Measurements from ENCODE around the gene PARD3.

Gene PARD3

DNA sequence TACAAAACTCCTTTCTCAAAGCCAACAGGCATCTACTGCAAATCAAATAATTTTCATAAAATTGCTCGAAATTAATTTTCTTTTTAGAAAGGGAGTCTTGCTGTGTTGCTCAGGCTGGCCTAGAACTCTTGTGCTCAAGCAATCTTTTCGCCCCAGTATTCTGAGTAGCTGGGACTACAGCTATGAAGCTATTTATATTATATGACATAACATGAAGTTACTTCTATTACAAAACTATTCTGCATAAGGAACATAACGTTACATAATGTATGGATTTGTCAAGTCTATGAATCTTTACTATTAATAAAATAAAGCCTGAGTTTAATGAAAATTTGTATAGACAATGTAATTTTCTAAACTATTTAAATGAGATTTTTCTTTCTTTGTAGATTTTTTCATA lies 415.0 kb downstream of the PARD3 start:
- Histone ChIP-seq H3K9me3 (ENCODE audit: insufficient read depth, low read length, severe bottlenecking) (no peaks in the 10 kb centered on the region), H3K4me1 (ENCODE audit: insufficient read depth, low read length) (no peaks in the 10 kb centered on the region), H3K27me3 (ENCODE audit: insufficient read depth, low read length, poor library complexity) (no peaks in the 10 kb centered on the region), H3K9ac (ENCODE audit: low read depth, low read length) (no peak overlapping the region), H3K4me2 (ENCODE audit: insufficient read depth, low read length) (no peak overlapping the region), H2AFZ (ENCODE audit: low read depth, low read length) (no peak overlapping the region), H3K79me2 (ENCODE audit: insufficient read depth, low read length) (no peaks in the 10 kb centered on the region), H3K27ac (ENCODE audit: low read length) (no peak overlapping the region), H4K20me1 (ENCODE audit: insufficient read depth, low read length) (no peaks in the 10 kb centered on the region), H3K4me3 (ENCODE audit: low read depth in 1 of 2, low read length in 2 of 2) (no peak overlapping the region), H3K36me3 (ENCODE audit: insufficient read depth, low read length) (peaks cover 14% of the 10 kb centered on the region; the same call in 1 of the 2 replicates)
- no peak for ATAC-seq (ENCODE audit: insufficient read depth, low read depth)
- TF ChIP-seq, protein P1, sequence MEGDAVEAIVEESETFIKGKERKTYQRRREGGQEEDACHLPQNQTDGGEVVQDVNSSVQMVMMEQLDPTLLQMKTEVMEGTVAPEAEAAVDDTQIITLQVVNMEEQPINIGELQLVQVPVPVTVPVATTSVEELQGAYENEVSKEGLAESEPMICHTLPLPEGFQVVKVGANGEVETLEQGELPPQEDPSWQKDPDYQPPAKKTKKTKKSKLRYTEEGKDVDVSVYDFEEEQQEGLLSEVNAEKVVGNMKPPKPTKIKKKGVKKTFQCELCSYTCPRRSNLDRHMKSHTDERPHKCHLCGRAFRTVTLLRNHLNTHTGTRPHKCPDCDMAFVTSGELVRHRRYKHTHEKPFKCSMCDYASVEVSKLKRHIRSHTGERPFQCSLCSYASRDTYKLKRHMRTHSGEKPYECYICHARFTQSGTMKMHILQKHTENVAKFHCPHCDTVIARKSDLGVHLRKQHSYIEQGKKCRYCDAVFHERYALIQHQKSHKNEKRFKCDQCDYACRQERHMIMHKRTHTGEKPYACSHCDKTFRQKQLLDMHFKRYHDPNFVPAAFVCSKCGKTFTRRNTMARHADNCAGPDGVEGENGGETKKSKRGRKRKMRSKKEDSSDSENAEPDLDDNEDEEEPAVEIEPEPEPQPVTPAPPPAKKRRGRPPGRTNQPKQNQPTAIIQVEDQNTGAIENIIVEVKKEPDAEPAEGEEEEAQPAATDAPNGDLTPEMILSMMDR (IDR thresholded peaks at IDR 0.05; ENCODE audit: borderline replicate concordance, extremely low read depth, low read length, poor library complexity, severe bottlenecking) = no peak
- TF ChIP-seq EZH2 (IDR thresholded peaks at IDR 0.05; ENCODE audit: borderline replicate concordance, low read depth, low read length, severe bottlenecking) = no peak
- no peak for DNase-seq

DNA sequence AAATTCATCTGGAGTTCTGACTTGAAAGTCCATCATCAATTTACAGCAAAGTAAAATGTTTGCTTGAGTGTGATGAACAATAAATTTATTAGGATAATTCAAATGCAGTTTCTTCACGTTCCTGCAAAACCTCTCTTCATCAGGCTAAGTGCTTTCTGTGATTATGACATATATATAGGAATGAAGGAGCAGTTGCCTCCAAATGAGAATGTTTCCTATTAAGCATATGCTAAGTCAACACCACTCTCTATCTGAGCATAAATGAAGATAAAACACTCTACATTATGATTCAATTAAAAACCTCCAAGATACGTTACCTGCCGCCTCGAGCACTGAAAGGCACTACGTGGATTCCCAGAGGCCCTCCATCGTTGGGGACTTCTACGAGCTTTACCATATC lies 416.1 kb downstream of the PARD3 start:
- H3K4me3 ChIP-seq (ENCODE audit: low read depth in 1 of 2, low read length in 2 of 2) = no peak overlapping the region
- H3K9ac ChIP-seq (ENCODE audit: low read depth, low read length) = no peak overlapping the region
- TF ChIP-seq, protein P1 (IDR thresholded peaks at IDR 0.05; ENCODE audit: borderline replicate concordance, extremely low read depth, low read length, poor library complexity, severe bottlenecking) = no peak
- no peak for TF ChIP-seq EZH2 (IDR thresholded peaks at IDR 0.05; ENCODE audit: borderline replicate concordance, low read depth, low read length, severe bottlenecking)
- ATAC-seq (ENCODE audit: insufficient read depth, low read depth) = no peak
- no peak overlapping the region for H2AFZ ChIP-seq (ENCODE audit: low read depth, low read length)
- H3K27ac ChIP-seq (ENCODE audit: low read length) = no peak overlapping the region
- DNase-seq = no peak
- H3K36me3 ChIP-seq (ENCODE audit: insufficient read depth, low read length) = peaks cover 17% of the 10 kb centered on the region; the same call in 1 of the 2 replicates
- no peaks in the 10 kb centered on the region for H3K79me2 ChIP-seq (ENCODE audit: insufficient read depth, low read length)
- H4K20me1 ChIP-seq (ENCODE audit: insufficient read depth, low read length) = no peaks in the 10 kb centered on the region
- no peaks in the 10 kb centered on the region for H3K4me1 ChIP-seq (ENCODE audit: insufficient read depth, low read length)
- no peak overlapping the region for H3K4me2 ChIP-seq (ENCODE audit: insufficient read depth, low read length)
- no peaks in the 10 kb centered on the region for H3K9me3 ChIP-seq (ENCODE audit: insufficient read depth, low read length, severe bottlenecking)
- no peaks in the 10 kb centered on the region for H3K27me3 ChIP-seq (ENCODE audit: insufficient read depth, low read length, poor library complexity)

DNA sequence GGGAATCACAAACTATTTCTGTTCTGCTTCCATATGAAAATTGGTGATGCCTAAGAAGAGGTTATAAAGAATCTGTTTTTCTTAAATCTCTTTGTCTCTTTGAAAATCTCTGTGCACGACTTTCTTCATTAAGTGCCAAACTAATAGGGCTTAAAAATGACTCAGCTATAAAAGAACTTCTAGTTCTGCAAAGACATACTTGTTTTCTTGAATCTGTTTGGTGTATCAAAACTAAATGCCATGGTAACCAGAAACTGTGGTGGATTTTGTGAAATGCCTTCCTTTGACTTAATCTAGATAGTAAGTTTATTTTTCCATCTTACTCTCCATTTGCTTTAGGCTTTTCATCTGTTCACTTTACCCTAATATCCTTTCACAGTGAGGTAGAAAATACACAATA lies 417.8 kb downstream of the PARD3 start:
- no peak overlapping the region for H3K4me3 ChIP-seq (ENCODE audit: low read depth in 1 of 2, low read length in 2 of 2)
- no peaks in the 10 kb centered on the region for H3K4me1 ChIP-seq (ENCODE audit: insufficient read depth, low read length)
- ATAC-seq (ENCODE audit: insufficient read depth, low read depth) = no peak
- TF ChIP-seq EZH2 (IDR thresholded peaks at IDR 0.05; ENCODE audit: borderline replicate concordance, low read depth, low read length, severe bottlenecking) = no peak
- TF ChIP-seq, protein P1 (IDR thresholded peaks at IDR 0.05; ENCODE audit: borderline replicate concordance, extremely low read depth, low read length, poor library complexity, severe bottlenecking) = no peak
- H3K36me3 ChIP-seq (ENCODE audit: insufficient read depth, low read length) = peaks cover 17% of the 10 kb centered on the region; the same call in 1 of the 2 replicates
- no peaks in the 10 kb centered on the region for H4K20me1 ChIP-seq (ENCODE audit: insufficient read depth, low read length)
- no peaks in the 10 kb centered on the region for H3K79me2 ChIP-seq (ENCODE audit: insufficient read depth, low read length)
- H2AFZ ChIP-seq (ENCODE audit: low read depth, low read length) = no peak overlapping the region
- no peaks in the 10 kb centered on the region for H3K9me3 ChIP-seq (ENCODE audit: insufficient read depth, low read length, severe bottlenecking)
- H3K4me2 ChIP-seq (ENCODE audit: insufficient read depth, low read length) = no peak overlapping the region
- DNase-seq = no peak
- H3K9ac ChIP-seq (ENCODE audit: low read depth, low read length) = no peak overlapping the region
- H3K27ac ChIP-seq (ENCODE audit: low read length) = no peak overlapping the region
- H3K27me3 ChIP-seq (ENCODE audit: insufficient read depth, low read length, poor library complexity) = no peaks in the 10 kb centered on the region

DNA sequence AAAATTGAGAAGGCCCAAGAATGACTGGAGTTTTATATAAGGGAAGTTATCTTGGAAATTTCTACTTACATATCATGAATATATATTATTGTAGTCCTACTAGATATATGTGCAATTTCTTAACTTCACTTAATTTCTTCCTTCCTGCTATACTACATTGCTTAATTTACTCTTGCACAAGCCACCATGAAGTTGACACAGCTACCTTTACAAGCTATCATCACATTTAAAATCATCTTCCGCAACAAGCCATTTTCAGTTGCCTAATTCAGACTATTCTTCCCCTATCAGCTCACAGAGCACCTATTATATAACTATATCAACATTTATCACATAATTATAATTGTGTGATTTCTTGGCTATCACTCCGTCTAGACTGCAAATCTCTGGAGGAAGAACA lies 418.4 kb downstream of the PARD3 start:
- H3K79me2 ChIP-seq (ENCODE audit: insufficient read depth, low read length) = no peaks in the 10 kb centered on the region
- H3K4me2 ChIP-seq (ENCODE audit: insufficient read depth, low read length) = no peak overlapping the region
- H3K9ac ChIP-seq (ENCODE audit: low read depth, low read length) = no peak overlapping the region
- no peaks in the 10 kb centered on the region for H3K27me3 ChIP-seq (ENCODE audit: insufficient read depth, low read length, poor library complexity)
- peaks cover 17% of the 10 kb centered on the region; the same call in 1 of the 2 replicates for H3K36me3 ChIP-seq (ENCODE audit: insufficient read depth, low read length)
- H3K4me3 ChIP-seq (ENCODE audit: low read depth in 1 of 2, low read length in 2 of 2) = no peak overlapping the region
- ATAC-seq (ENCODE audit: insufficient read depth, low read depth) = no peak
- H4K20me1 ChIP-seq (ENCODE audit: insufficient read depth, low read length) = no peaks in the 10 kb centered on the region
- H2AFZ ChIP-seq (ENCODE audit: low read depth, low read length) = no peak overlapping the region
- DNase-seq = no peak
- no peak overlapping the region for H3K27ac ChIP-seq (ENCODE audit: low read length)
- no peak for TF ChIP-seq EZH2 (IDR thresholded peaks at IDR 0.05; ENCODE audit: borderline replicate concordance, low read depth, low read length, severe bottlenecking)
- TF ChIP-seq, protein P1 (IDR thresholded peaks at IDR 0.05; ENCODE audit: borderline replicate concordance, extremely low read depth, low read length, poor library complexity, severe bottlenecking) = no peak
- H3K4me1 ChIP-seq (ENCODE audit: insufficient read depth, low read length) = no peaks in the 10 kb centered on the region
- no peaks in the 10 kb centered on the region for H3K9me3 ChIP-seq (ENCODE audit: insufficient read depth, low read length, severe bottlenecking)
